Astrocyte (in vitro differentiated cells and primary cell): ENCODE results near the gene OR7C2. TPM values are rescaled to one million over a fixed set of nuclear protein-coding genes. Genes with fewer than 3 reads are reported as not detected.

Experiments used
- total RNA-seq: library from RNA; stranded (reverse); gene quantifications from 2 replicates; pipeline ENCODE4 v1.2.1, GENCODE V29; 2021

OR7C2 gene
- total RNA-seq, 1 donor from 2014 or later: not detected

Other genes starting within 250 kb of the OR7C2 start
- gene ADGRE2, start 162.9 kb upstream of the OR7C2 start, total RNA-seq: 0.12 and 0.34 TPM in 2 replicates
- not detected in 2 replicates for gene OR7A5, start 106.3 kb upstream of the OR7C2 start, total RNA-seq
- gene OR7C1, start 106.3 kb upstream of the OR7C2 start, total RNA-seq: not detected in 2 replicates
- gene OR7A10, start 92.6 kb upstream of the OR7C2 start, total RNA-seq: not detected in 2 replicates
- not detected in 2 replicates for gene OR7A17, start 55.4 kb upstream of the OR7C2 start, total RNA-seq
- gene SLC1A6, start 38.4 kb downstream of the OR7C2 start, total RNA-seq: 0.29 and 1.6 TPM in 2 replicates
- gene CASP14, start 108.0 kb downstream of the OR7C2 start, total RNA-seq: not detected in 2 replicates
- not detected in 2 replicates for gene OR1I1, start 140.7 kb downstream of the OR7C2 start, total RNA-seq
- gene SYDE1, start 165.9 kb downstream of the OR7C2 start, total RNA-seq: 40.6 and 46.6 TPM in 2 replicates